ENCODE measurements around the gene ALCAM.

The ALCAM gene

GRCh38 chr3:105394177-105394576, 27.5 kb downstream of the ALCAM start:
- H3K27me3 ChIP-seq (ENCODE audit: insufficient read depth, insufficient read length), result no peaks in the 10 kb centered on the region
- H3K4me3 ChIP-seq (ENCODE audit: insufficient read length, low read depth), result no peak overlapping the region
- H3K9ac ChIP-seq (ENCODE audit: insufficient read length, low read depth), result no peak overlapping the region
- no peaks in the 10 kb centered on the region for H3K4me1 ChIP-seq (ENCODE audit: insufficient read depth, insufficient read length)
- no peaks in the 10 kb centered on the region for H3K36me3 ChIP-seq (ENCODE audit: insufficient read depth, insufficient read length, low read length)
- TF ChIP-seq SUZ12 (IDR thresholded peaks at IDR 0.05; ENCODE audit: extremely low read depth, insufficient read depth, insufficient read length) (no peak), ZNF274 (IDR thresholded peaks at IDR 0.05; ENCODE audit: low read depth, low read length) (no peak), YY1 (IDR thresholded peaks at IDR 0.05; ENCODE audit: insufficient read depth, insufficient read length) (no peak)
- no peaks in the 10 kb centered on the region for H3K9me3 ChIP-seq (ENCODE audit: insufficient read depth, low read length)
- DNase-seq (ENCODE audit: low read depth, low spot score), result no peak

- Histone ChIP-seq H3K9ac (ENCODE audit: insufficient read length, low read depth) (no peak overlapping the region), H3K27me3 (ENCODE audit: insufficient read depth, insufficient read length) (no peaks in the 10 kb centered on the region), H3K4me1 (ENCODE audit: insufficient read depth, insufficient read length) (no peaks in the 10 kb centered on the region), H3K9me3 (ENCODE audit: insufficient read depth, low read length) (0 out of 2 replicates have a peak, but pooled peaks cover 1% of the 10 kb centered on the region), H3K4me3 (ENCODE audit: insufficient read length, low read depth) (no peak overlapping the region), H3K36me3 (ENCODE audit: insufficient read depth, insufficient read length, low read length) (no peaks in the 10 kb centered on the region)
- DNase-seq (ENCODE audit: low read depth, low spot score), result no peak
- TF ChIP-seq YY1 (IDR thresholded peaks at IDR 0.05; ENCODE audit: insufficient read depth, insufficient read length), result no peak
- no peak for TF ChIP-seq ZNF274 (IDR thresholded peaks at IDR 0.05; ENCODE audit: low read depth, low read length)
- TF ChIP-seq SUZ12 (IDR thresholded peaks at IDR 0.05; ENCODE audit: extremely low read depth, insufficient read depth, insufficient read length), result no peak
These were observed 31.3 kb downstream of the ALCAM start for GRCh38 chr3:105397974-105398373.

- no peak for DNase-seq (ENCODE audit: low read depth, low spot score)
- peaks cover 6% of the 10 kb centered on the region; the same call in 1 of the 2 replicates for H3K9me3 ChIP-seq (ENCODE audit: insufficient read depth, low read length)
These were observed 31.7 kb downstream of the ALCAM start for GRCh38 chr3:105398437-105398836.

GRCh38 chr3:105399062-105399461, 32.4 kb downstream of the ALCAM start:
- no peak overlapping the region for H3K4me3 ChIP-seq (ENCODE audit: insufficient read length, low read depth)
- H3K9me3 ChIP-seq (ENCODE audit: insufficient read depth, low read length), result peaks cover 7% of the 10 kb centered on the region; the same call in 1 of the 2 replicates
- no peak for DNase-seq (ENCODE audit: low read depth, low spot score)
- no peaks in the 10 kb centered on the region for H3K27me3 ChIP-seq (ENCODE audit: insufficient read depth, insufficient read length)
- TF ChIP-seq ZNF274 (IDR thresholded peaks at IDR 0.05; ENCODE audit: low read depth, low read length), result no peak
- TF ChIP-seq YY1 (IDR thresholded peaks at IDR 0.05; ENCODE audit: insufficient read depth, insufficient read length), result no peak
- TF ChIP-seq SUZ12 (IDR thresholded peaks at IDR 0.05; ENCODE audit: extremely low read depth, insufficient read depth, insufficient read length), result no peak
- no peak overlapping the region for H3K9ac ChIP-seq (ENCODE audit: insufficient read length, low read depth)
- H3K36me3 ChIP-seq (ENCODE audit: insufficient read depth, insufficient read length, low read length), result no peaks in the 10 kb centered on the region
- no peaks in the 10 kb centered on the region for H3K4me1 ChIP-seq (ENCODE audit: insufficient read depth, insufficient read length)

More at GRCh38 chr3:105398437-105398836, 31.7 kb downstream of the ALCAM start:
- H3K4me3 ChIP-seq (ENCODE audit: insufficient read length, low read depth), result no peak overlapping the region
- no peaks in the 10 kb centered on the region for H3K27me3 ChIP-seq (ENCODE audit: insufficient read depth, insufficient read length)
- TF ChIP-seq SUZ12 (IDR thresholded peaks at IDR 0.05; ENCODE audit: extremely low read depth, insufficient read depth, insufficient read length), result no peak
- no peak for TF ChIP-seq YY1 (IDR thresholded peaks at IDR 0.05; ENCODE audit: insufficient read depth, insufficient read length)
- TF ChIP-seq ZNF274 (IDR thresholded peaks at IDR 0.05; ENCODE audit: low read depth, low read length), result no peak
- H3K9ac ChIP-seq (ENCODE audit: insufficient read length, low read depth), result no peak overlapping the region
- H3K36me3 ChIP-seq (ENCODE audit: insufficient read depth, insufficient read length, low read length), result no peaks in the 10 kb centered on the region
- H3K4me1 ChIP-seq (ENCODE audit: insufficient read depth, insufficient read length), result no peaks in the 10 kb centered on the region

GRCh38 chr3:105399611-105400010, 32.9 kb downstream of the ALCAM start:
- Histone ChIP-seq H3K27me3 (ENCODE audit: insufficient read depth, insufficient read length) (no peaks in the 10 kb centered on the region), H3K4me1 (ENCODE audit: insufficient read depth, insufficient read length) (no peaks in the 10 kb centered on the region), H3K4me3 (ENCODE audit: insufficient read length, low read depth) (no peak overlapping the region), H3K36me3 (ENCODE audit: insufficient read depth, insufficient read length, low read length) (no peaks in the 10 kb centered on the region), H3K9ac (ENCODE audit: insufficient read length, low read depth) (no peak overlapping the region), H3K9me3 (ENCODE audit: insufficient read depth, low read length) (peaks cover 7% of the 10 kb centered on the region; the same call in 1 of the 2 replicates)
- TF ChIP-seq YY1 (IDR thresholded peaks at IDR 0.05; ENCODE audit: insufficient read depth, insufficient read length), result no peak
- TF ChIP-seq SUZ12 (IDR thresholded peaks at IDR 0.05; ENCODE audit: extremely low read depth, insufficient read depth, insufficient read length), result no peak
- DNase-seq (ENCODE audit: low read depth, low spot score), result no peak

GRCh38 chr3:105401254-105401653, 34.5 kb downstream of the ALCAM start:
- DNase-seq (ENCODE audit: low read depth, low spot score), result no peak
- no peak for TF ChIP-seq ZNF274 (IDR thresholded peaks at IDR 0.05; ENCODE audit: low read depth, low read length)
- TF ChIP-seq YY1 (IDR thresholded peaks at IDR 0.05; ENCODE audit: insufficient read depth, insufficient read length), result no peak
- no peak for TF ChIP-seq SUZ12 (IDR thresholded peaks at IDR 0.05; ENCODE audit: extremely low read depth, insufficient read depth, insufficient read length)
- no peaks in the 10 kb centered on the region for H3K4me1 ChIP-seq (ENCODE audit: insufficient read depth, insufficient read length)
- H3K4me3 ChIP-seq (ENCODE audit: insufficient read length, low read depth), result no peak overlapping the region
- H3K9ac ChIP-seq (ENCODE audit: insufficient read length, low read depth), result no peak overlapping the region
- H3K36me3 ChIP-seq (ENCODE audit: insufficient read depth, insufficient read length, low read length), result no peaks in the 10 kb centered on the region
- peaks cover 7% of the 10 kb centered on the region for H3K9me3 ChIP-seq (ENCODE audit: insufficient read depth, low read length)
- no peaks in the 10 kb centered on the region for H3K27me3 ChIP-seq (ENCODE audit: insufficient read depth, insufficient read length)

- H3K9ac ChIP-seq (ENCODE audit: insufficient read length, low read depth), result no peak overlapping the region
- no peaks in the 10 kb centered on the region for H3K4me1 ChIP-seq (ENCODE audit: insufficient read depth, insufficient read length)
- H3K9me3 ChIP-seq (ENCODE audit: insufficient read depth, low read length), result peaks cover 7% of the 10 kb centered on the region
- no peak overlapping the region for H3K4me3 ChIP-seq (ENCODE audit: insufficient read length, low read depth)
- no peaks in the 10 kb centered on the region for H3K36me3 ChIP-seq (ENCODE audit: insufficient read depth, insufficient read length, low read length)
- no peak for DNase-seq (ENCODE audit: low read depth, low spot score)
- no peak for TF ChIP-seq ZNF274 (IDR thresholded peaks at IDR 0.05; ENCODE audit: low read depth, low read length)
- no peak for TF ChIP-seq SUZ12 (IDR thresholded peaks at IDR 0.05; ENCODE audit: extremely low read depth, insufficient read depth, insufficient read length)
- no peak for TF ChIP-seq YY1 (IDR thresholded peaks at IDR 0.05; ENCODE audit: insufficient read depth, insufficient read length)
- H3K27me3 ChIP-seq (ENCODE audit: insufficient read depth, insufficient read length), result no peaks in the 10 kb centered on the region
These were observed 35.0 kb downstream of the ALCAM start for GRCh38 chr3:105401691-105402149.

All from NT2/D1 (cell line).